ENCODE measurements around the gene FAM76A. TPM values are rescaled to one million over a fixed set of nuclear protein-coding genes. Genes with fewer than 3 reads are reported as not detected.
A peak's percentile ranks its signal among the peaks of the same experiment; 100 is the strongest.
"Not testable (repeated sequence)": the region's sequence is repeated elsewhere in the genome, so short reads cannot be mapped to it uniquely, and the experiment has no call there.

FAM76A gene
- total RNA-seq, 1 experiment from 2014 or later = 9.9 TPM

- peak within 1 kb of the TSS; percentile 80 for H3K4me2 ChIP-seq
- no peaks in the 10 kb centered on the region for H3K9me2 ChIP-seq (ENCODE audit: insufficient read depth)
- H2AFZ ChIP-seq = peak within 1 kb of the TSS; percentile 84
- H3K4me3 ChIP-seq = peak within 1 kb of the TSS; percentile 58
- TSS peak; percentile 60 for BruUV-seq (replicated peaks)
- CTCF ChIA-PET = interaction anchor here (0.7 to 2.4 kb wide), 5 partner anchors 12 to 104 kb away, joined by 3 to 8 read pairs (median 4); partner anchors contain the start of genes FAM76A, IFI6 and PPP1R8
- intact Hi-C loops (cut with micrococcal nuclease; ENCODE audit: unreplicated experiment) = loop anchor here (1.0 kb wide), 1 partner anchor 101 kb away; the partner anchor contains the start of gene IFI6
- no peaks in the 10 kb centered on the region for H3K27me3 ChIP-seq (ENCODE audit: insufficient read depth, low read depth)
- peaks cover 5% of the 10 kb centered on the region; the same call in 1 of the 2 replicates for H3F3A ChIP-seq (ENCODE audit: insufficient read depth, low read depth)
- no peaks in the 10 kb centered on the region for H3K36me3 ChIP-seq (ENCODE audit: low read depth)
- TF ChIP-seq CTCF (conservative IDR thresholded peaks at IDR 0.05) (no peak), EZH2 (IDR thresholded peaks at IDR 0.05; ENCODE audit: low read depth) (no peak)
- H3K4me1 ChIP-seq (replicated peaks; ENCODE audit: insufficient read depth) = peaks cover 10% of the 10 kb centered on the region; the same call in 1 of the 2 replicates
- H3K9me3 ChIP-seq (ENCODE audit: insufficient read depth, low read depth) = no peaks in the 10 kb centered on the region
- no peaks in the 10 kb centered on the region; the same call in 1 of the 2 replicates for H4K20me1 ChIP-seq (ENCODE audit: insufficient read depth)
- H3K79me2 ChIP-seq (ENCODE audit: low read depth) = peaks cover 17% of the 10 kb centered on the region
- POLR2A ChIA-PET (ENCODE audit: unreplicated experiment) = interaction anchor here (0.6 to 1.3 kb wide), 18 partner anchors 13 to 924 kb away, joined by 3 to 9 read pairs (median 4); partner anchors contain the start of genes FAM76A and PPP1R8
- no peak within 1 kb of the TSS for H3K27ac ChIP-seq
- peak; percentile 87 to 98 for DNase-seq
Observed at GRCh38 chr1:27772932-27773825, 47.4 kb downstream of the FAM76A start, which contains the start of gene STX12. Gene STX12 (plus strand): TSS chr1:27773219. CDS start chr1:27773308, 89 bp downstream.

GRCh38 chr1:27773826-27774445, 48.2 kb downstream of the FAM76A start:
- Histone ChIP-seq H3K4me1 (replicated peaks; ENCODE audit: insufficient read depth) (peaks cover 10% of the 10 kb centered on the region; the same call in 1 of the 2 replicates), H3K36me3 (ENCODE audit: low read depth) (no peaks in the 10 kb centered on the region), H4K20me1 (ENCODE audit: insufficient read depth) (no peaks in the 10 kb centered on the region; the same call in 1 of the 2 replicates), H2AFZ (peak overlapping the region; percentile 84), H3K9me3 (ENCODE audit: insufficient read depth, low read depth) (no peaks in the 10 kb centered on the region), H3K27ac (no peak overlapping the region), H3K79me2 (ENCODE audit: low read depth) (peaks cover 17% of the 10 kb centered on the region), H3K4me3 (peak overlapping the region; percentile 58), H3K4me2 (peak overlapping the region; percentile 80), H3K27me3 (ENCODE audit: insufficient read depth, low read depth) (no peaks in the 10 kb centered on the region), H3F3A (ENCODE audit: insufficient read depth, low read depth) (peaks cover 5% of the 10 kb centered on the region; the same call in 1 of the 2 replicates), H3K9me2 (ENCODE audit: insufficient read depth) (no peaks in the 10 kb centered on the region)
- no peak for TF ChIP-seq CTCF (conservative IDR thresholded peaks at IDR 0.05)
- no peak for TF ChIP-seq EZH2 (IDR thresholded peaks at IDR 0.05; ENCODE audit: low read depth)
- no TSS peak for BruUV-seq (replicated peaks)
- POLR2A ChIA-PET (ENCODE audit: unreplicated experiment) = interaction anchor here (0.6 to 1.3 kb wide), 3 partner anchors 49 to 85 kb away, joined by 3 to 9 read pairs (median 8); no protein-coding TSS in a partner anchor
- intact Hi-C loops (cut with micrococcal nuclease; ENCODE audit: unreplicated experiment) = loop anchor here (1.0 kb wide), 1 partner anchor 102 kb away; the partner anchor contains the start of gene IFI6
- no peak for DNase-seq
- CTCF ChIA-PET = interaction anchor here (1.3 to 2.4 kb wide), 2 partner anchors 102 to 105 kb away, joined by 7 to 8 read pairs; partner anchors contain the start of gene IFI6

GRCh38 chr1:27774654-27775053, 48.9 kb downstream of the FAM76A start:
- Histone ChIP-seq H3K9me3 (ENCODE audit: insufficient read depth, low read depth) (no peaks in the 10 kb centered on the region), H3K9me2 (ENCODE audit: insufficient read depth) (no peaks in the 10 kb centered on the region), H3K79me2 (ENCODE audit: low read depth) (peaks cover 17% of the 10 kb centered on the region), H3K4me1 (replicated peaks; ENCODE audit: insufficient read depth) (peaks cover 10% of the 10 kb centered on the region; the same call in 1 of the 2 replicates), H3K27ac (no peak overlapping the region), H3K27me3 (ENCODE audit: insufficient read depth, low read depth) (no peaks in the 10 kb centered on the region), H2AFZ (no peak overlapping the region), H3K4me2 (peak overlapping the region; percentile 80), H4K20me1 (ENCODE audit: insufficient read depth) (no peaks in the 10 kb centered on the region; the same call in 1 of the 2 replicates), H3K36me3 (ENCODE audit: low read depth) (no peaks in the 10 kb centered on the region), H3F3A (ENCODE audit: insufficient read depth, low read depth) (peaks cover 5% of the 10 kb centered on the region; the same call in 1 of the 2 replicates), H3K4me3 (no peak overlapping the region)
- TF ChIP-seq EZH2 (IDR thresholded peaks at IDR 0.05; ENCODE audit: low read depth) (no peak), CTCF (conservative IDR thresholded peaks at IDR 0.05) (no peak)
- ChIA-PET CTCF (interaction anchor here (2.4 kb wide), 1 partner anchor 103 kb away, joined by 7 read pairs; the partner anchor contains the start of gene IFI6), POLR2A (ENCODE audit: unreplicated experiment) (interaction anchor here (0.8 kb wide), 1 partner anchor 49 kb away, joined by 8 read pairs; no protein-coding TSS in a partner anchor)
- no TSS peak for BruUV-seq (replicated peaks)
- intact Hi-C loops (cut with micrococcal nuclease; ENCODE audit: unreplicated experiment) = no loop called here
- no peak for DNase-seq

GRCh38 chr1:27775336-27775735, 49.6 kb downstream of the FAM76A start:
- H3K4me3 ChIP-seq; CTCF ChIA-PET; POLR2A ChIA-PET (ENCODE audit: unreplicated experiment); H2AFZ ChIP-seq; H3K4me1 ChIP-seq (replicated peaks; ENCODE audit: insufficient read depth); H3K9me2 ChIP-seq (ENCODE audit: insufficient read depth); H3K9me3 ChIP-seq (ENCODE audit: insufficient read depth, low read depth); BruUV-seq (replicated peaks); intact Hi-C loops (cut with micrococcal nuclease; ENCODE audit: unreplicated experiment); H4K20me1 ChIP-seq (ENCODE audit: insufficient read depth); H3F3A ChIP-seq (ENCODE audit: insufficient read depth, low read depth); H3K36me3 ChIP-seq (ENCODE audit: low read depth); H3K27me3 ChIP-seq (ENCODE audit: insufficient read depth, low read depth); H3K27ac ChIP-seq; DNase-seq; H3K4me2 ChIP-seq: not testable (repeated sequence)
- H3K79me2 ChIP-seq (ENCODE audit: low read depth) = peaks cover 17% of the 10 kb centered on the region

All from PC-9 (cell line).